ENCODE measurements around the gene AEN.
A peak's percentile ranks its signal among the peaks of the same experiment; 100 is the strongest.

Gene AEN

DNA sequence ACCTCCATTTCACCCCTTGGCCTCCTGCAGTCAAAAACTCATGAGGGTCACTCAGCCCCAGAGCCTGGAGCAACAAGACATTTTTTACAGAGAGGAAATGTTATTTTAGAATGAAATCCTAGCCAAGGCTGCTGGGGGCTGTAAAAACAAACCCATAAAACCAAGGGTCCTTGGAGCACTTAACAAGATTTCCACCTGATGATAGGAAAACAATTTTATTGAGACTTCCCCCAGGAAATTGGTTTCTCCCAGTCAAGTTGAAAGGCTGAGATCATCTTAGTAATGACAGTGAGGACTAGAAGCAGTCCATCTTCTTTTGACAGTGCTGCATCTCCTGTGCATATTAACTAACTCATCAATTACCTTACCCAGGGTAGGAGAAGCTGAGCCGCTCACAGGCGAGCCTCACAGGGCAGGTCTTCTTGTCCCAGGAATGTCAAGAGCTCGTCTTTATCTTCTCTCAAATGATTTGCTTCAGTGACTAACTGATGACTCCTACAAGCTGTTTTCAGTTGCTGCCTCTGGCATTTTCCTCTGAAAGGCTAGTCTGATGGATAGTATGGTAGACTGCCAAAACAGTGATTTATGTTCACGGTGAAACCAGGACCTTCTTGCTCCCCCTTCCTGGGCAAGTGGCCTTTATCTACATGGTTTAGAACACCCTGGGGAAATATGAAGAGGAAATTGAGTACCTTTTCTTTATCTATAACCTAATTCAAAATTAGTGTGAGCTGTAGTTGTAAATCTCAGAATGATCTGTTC is 34.6 kb upstream of the AEN start:
- TF ChIP-seq, protein P1, sequence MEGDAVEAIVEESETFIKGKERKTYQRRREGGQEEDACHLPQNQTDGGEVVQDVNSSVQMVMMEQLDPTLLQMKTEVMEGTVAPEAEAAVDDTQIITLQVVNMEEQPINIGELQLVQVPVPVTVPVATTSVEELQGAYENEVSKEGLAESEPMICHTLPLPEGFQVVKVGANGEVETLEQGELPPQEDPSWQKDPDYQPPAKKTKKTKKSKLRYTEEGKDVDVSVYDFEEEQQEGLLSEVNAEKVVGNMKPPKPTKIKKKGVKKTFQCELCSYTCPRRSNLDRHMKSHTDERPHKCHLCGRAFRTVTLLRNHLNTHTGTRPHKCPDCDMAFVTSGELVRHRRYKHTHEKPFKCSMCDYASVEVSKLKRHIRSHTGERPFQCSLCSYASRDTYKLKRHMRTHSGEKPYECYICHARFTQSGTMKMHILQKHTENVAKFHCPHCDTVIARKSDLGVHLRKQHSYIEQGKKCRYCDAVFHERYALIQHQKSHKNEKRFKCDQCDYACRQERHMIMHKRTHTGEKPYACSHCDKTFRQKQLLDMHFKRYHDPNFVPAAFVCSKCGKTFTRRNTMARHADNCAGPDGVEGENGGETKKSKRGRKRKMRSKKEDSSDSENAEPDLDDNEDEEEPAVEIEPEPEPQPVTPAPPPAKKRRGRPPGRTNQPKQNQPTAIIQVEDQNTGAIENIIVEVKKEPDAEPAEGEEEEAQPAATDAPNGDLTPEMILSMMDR (IDR thresholded peaks at IDR 0.05; ENCODE audit: insufficient read depth, missing control alignments): no peak
- DNase-seq (ENCODE audit: insufficient read length, low spot score) (no peak), FAIRE-seq (no peak)

DNA sequence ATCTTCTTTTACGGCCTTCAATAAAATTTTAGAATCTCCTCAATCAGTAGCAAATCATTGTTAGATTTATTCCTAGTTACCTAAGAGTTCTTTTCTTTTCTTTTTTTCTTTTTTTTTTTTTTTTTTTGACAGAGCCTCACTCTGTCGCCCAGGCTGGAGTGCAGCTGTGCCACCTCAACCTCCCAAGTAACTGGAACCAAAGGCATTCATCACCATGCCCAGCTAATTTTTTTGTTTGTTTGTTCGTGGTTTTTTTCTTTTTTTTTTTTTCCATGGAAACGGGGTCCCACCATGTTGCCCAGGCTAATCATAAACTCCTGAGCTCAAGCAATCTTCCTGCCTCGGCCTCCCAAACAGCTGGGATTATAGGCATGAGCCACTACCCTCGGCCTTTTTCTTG is 30.4 kb upstream of the AEN start:
- DNase-seq (ENCODE audit: insufficient read length, low spot score): no peak
- FAIRE-seq: no peak

DNA sequence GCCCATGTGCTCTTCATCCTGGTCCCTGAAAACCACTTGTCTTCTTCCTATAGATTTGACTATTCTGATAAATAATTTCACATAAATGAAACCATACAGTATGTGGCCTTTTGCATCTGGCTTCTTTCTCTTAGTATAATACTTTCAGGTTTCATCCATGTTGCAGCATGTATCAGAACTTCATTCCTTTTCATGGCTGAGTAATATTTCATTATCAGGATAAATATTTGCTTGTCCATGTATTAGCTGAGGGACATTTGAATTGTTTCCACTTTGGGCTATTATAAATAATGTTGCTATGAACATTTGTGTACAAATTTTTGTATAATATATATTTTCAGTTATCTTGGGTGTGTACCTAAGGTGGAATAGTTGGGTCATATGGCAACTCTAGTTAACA is 29.8 kb upstream of the AEN start:
- DNase-seq (ENCODE audit: insufficient read length, low spot score): no peak
- peak; percentile 68 for FAIRE-seq
- TF ChIP-seq, protein P1 (IDR thresholded peaks at IDR 0.05; ENCODE audit: insufficient read depth, missing control alignments): no peak

More for the DNA sequence above, 30.4 kb upstream of the AEN start:
- TF ChIP-seq, protein P1 (IDR thresholded peaks at IDR 0.05; ENCODE audit: insufficient read depth, missing control alignments): no peak

DNA sequence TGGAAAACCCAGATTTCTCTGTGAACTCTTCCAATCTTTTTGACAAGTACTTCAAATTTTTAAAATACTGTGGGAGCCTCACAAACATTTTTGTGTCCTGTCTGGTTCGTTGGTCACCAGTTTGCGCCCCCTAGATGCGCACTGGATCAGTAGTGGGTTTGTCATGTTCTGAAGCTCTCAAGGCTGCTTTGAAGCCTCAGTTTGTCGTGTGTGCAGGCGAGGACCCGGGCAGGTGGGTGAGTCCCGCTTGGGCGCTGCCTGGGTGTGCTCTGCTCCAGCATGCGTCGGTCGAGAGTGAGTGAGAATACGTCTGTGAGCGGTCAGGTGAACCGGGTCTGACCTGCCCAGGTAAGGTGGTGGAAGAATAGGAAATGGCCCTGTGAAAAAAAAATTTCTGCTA is 17.3 kb upstream of the AEN start:
- TF ChIP-seq, protein P1 (IDR thresholded peaks at IDR 0.05; ENCODE audit: insufficient read depth, missing control alignments): no peak
- DNase-seq (ENCODE audit: insufficient read length, low spot score): no peak
- FAIRE-seq: no peak

DNA sequence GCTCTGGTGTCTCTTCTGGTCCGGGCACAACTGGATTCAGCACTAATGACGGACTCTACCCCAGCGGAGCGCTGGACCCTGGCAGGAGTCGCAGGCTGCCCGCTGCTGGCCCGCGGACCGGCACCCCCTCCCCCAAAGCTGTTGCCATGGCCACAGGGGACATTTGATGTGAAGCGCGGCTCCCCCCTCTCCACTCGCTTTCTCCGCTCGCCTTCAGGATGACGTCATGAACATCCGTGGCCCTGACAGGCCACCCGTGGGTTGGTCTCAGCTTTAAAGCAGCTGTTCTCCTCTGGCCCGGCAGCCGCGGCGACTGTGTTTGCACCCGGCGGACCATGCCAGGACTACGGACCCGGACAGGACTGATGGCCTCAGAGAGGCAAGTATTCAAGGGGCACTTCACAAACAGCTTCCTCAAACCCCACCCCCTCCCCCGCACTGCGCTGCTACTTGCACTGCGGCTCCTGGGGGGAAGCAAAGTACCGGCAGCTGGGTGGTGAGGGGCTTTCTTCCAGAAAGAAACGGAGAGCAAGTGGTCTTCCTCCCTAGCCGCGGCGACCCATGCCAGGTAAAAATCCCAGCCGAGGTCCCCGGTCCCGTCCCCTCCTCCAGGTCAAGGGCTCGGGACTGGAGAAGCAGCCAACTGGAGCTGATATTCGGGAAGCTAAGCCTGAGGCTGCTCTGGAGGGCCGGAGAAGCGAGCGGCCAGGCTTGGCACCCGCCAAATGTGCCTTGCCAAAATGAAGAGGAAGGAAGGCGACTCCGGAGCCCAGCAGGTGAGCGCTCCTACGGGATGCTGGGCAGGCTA is 16.6 kb upstream of the AEN start:
- DNase-seq (ENCODE audit: insufficient read length, low spot score) (peak; percentile 57), FAIRE-seq (no peak)
- TF ChIP-seq, protein P1 (IDR thresholded peaks at IDR 0.05; ENCODE audit: insufficient read depth, missing control alignments): no peak

DNA sequence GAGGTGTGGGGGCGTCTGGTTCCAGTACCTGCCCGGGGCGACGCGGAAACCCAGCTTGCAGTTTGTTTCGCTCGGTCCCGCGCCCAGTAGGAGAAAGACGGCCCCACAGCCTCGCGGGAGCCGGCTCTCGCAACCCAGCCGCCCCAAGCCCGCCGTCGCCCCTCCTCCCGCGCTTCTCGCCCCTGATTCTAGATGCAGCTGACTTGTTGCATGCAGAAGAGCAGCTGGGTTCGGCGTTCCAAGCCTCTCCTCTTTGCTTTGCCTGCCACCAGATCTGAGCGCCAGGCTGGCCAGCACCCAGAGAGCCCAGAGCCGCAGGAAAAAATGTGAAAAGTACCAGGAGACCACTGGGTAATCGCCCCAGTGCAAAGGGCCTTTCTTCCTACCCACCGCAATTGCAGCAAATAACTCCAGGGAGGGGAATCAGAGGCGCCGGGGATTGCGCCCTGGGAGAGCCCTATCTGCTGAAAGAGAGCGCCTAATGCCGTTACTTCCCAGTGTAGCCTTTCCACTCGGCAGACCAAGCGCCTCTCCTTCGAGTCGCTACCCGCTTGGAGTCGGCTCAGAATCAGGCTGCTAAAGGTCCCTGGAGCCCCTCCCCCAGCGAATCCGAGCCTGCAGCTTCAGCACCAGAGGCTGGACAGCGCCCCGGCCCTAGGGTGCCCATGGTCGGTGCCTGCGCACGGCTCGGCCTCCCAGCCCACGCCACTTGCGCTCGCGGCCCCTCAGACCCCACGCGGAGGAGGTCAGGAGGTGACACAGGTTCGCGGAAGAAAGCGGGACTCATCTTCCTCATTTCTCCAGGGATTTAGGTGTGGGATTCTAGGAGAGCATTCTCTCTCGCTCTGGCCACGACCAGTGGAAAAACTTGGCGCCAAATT is 15.7 kb upstream of the AEN start:
- no peak for DNase-seq (ENCODE audit: insufficient read length, low spot score)
- TF ChIP-seq, protein P1 (IDR thresholded peaks at IDR 0.05; ENCODE audit: insufficient read depth, missing control alignments): no peak
- FAIRE-seq: no peak

Measured in D721Med (cell line).